ENCODE data around the gene AAMP.

Gene AAMP

GRCh38 chr2:218257390-218257981 is 12.5 kb downstream of the AAMP start:
- DNase-seq = peak; percentile 53

DNA sequence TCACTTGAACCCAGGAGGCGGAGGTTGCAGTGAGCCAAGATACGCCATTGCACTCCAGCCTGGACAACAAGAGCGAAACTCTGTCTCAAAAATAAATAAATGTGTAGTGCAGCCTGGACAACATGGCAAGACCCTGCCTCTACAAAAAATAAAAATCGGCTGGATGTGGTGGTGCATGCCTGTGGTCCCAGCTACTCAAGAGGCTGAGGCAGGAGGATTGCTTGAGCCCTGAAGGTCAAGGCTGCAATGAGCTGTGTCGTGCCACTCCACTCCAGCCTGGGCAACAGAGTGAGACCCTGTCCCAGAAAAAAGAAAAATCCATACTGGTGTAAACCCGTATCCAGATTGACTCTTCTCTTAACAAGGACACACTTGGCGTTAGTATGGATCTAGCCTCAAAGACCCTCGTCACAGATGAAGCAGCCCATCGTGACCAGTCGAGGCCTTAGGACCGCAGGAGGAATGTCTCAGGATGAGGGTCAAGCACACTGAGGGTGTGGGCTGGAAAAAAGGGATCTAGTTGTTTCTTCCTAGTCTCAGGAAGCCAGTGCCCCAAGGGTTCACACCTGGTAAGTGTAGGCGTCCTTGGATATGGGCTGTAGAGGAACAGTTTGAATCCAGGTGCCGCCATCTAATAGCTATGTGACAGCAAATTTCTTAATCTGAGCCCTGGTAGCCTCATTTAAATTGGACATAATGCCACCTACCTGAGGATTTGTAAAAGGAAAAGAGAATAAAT is 13.2 kb downstream of the AAMP start:
- DNase-seq = no peak

GRCh38 chr2:218255446-218255845 is 14.5 kb downstream of the AAMP start:
- no peak for DNase-seq

DNA sequence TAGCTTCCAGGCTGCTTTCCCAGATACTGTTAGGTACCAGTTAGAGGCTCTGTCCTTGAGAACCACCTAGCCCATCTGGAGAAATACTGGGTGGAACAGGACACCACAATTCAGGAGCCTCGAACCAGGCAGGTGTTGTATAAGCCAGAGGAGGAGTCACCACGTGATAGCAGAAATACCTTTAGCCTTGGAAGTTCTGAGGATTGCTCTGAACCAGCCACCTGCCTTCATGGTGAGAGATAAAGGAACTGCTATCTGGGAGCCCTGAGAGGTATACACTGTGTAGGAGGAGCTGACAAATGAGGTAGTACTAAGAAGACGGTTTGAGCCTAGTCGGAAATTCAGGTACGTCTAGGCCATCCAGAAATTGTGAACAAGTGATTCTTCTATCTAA is 16.7 kb downstream of the AAMP start:
- DNase-seq = no peak

GRCh38 chr2:218252509-218253231 is 17.3 kb downstream of the AAMP start:
- DNase-seq = no peak

- no peak for DNase-seq
Observed at GRCh38 chr2:218249691-218250090, 20.2 kb downstream of the AAMP start.

DNA sequence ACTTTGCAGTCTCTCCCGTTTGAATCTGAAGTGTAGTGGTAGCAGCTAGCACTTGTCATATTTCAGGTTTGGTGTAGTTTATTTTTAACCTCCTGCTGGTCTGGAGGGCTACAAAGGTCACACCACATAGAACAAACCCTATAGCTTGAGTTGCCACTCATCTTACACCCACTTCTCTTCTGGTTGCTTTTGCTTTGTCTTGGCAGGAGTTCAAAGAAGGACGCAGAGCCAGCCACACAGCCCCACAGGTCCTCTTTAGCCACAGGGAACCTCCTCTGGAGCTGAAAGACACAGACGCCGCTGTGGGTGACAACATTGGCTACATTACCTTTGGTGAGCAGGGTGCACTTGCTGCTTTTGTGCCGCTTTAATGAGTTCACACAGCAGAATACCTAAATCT is 24.7 kb downstream of the AAMP start:
- no peak for DNase-seq

DNA sequence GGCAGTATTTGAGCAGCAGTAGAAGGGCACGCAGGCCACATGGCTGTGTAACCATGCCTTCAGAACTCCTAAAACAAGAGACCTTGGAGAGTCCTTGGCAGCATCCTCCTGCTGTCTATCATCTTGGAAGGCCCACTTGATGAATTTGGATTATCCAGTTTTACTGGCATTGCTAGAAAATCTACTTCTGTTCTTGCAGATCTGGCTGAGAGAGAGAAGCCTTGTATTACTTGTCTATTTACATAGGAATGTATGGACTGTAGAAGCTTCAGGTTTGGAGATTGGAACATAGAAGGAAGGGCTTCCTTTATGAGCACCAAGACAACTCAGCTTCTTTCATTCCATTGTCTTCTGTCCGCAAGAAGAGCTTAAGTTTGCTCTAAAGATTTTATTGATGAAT is 25.3 kb downstream of the AAMP start:
- DNase-seq = no peak

DNA sequence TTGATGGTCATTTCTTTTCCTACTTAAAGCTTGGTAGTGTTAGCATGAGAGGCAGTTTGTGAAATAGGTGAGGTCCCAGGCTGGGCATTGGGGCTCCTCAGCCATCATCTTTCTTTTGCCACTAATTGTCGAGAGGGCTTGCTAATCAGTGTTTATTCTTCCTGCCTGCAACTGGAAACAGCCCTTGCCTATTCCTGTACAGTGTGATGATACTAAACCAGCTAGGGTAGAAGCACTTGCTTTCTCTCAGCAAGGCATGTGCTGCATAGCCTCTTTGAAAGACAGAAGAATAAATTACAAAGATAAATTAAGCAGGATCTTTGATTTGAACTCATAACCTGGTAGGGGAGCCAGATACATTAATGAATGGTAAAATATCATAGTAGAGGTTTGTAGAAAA is 25.7 kb downstream of the AAMP start:
- no peak for DNase-seq

GRCh38 chr2:218238887-218239286 is 31.1 kb downstream of the AAMP start:
- no peak for DNase-seq

GRCh38 chr2:218236829-218237228 is 33.1 kb downstream of the AAMP start:
- DNase-seq = no peak

GRCh38 chr2:218235017-218235416 is 34.9 kb downstream of the AAMP start:
- no peak for DNase-seq

DNA sequence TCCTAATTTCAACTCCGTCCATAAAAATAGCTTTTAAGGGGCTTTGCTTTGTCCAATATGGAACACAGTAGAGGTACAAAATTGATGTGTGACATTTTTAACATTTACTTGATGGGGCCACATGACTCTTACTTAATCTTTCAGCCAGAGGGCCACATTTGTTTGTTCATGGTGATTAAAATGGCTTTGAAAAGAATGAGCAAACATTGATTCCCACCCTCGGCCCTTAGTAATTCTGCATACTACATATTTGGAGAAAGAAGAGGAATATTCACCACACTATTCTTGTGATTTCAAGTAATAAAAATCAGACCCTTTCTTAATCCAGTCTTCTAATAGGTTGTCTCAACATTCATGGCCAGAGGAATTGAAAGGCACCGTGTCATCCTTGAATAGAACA is 35.4 kb downstream of the AAMP start:
- no peak for DNase-seq

- no peak for DNase-seq
Observed at GRCh38 chr2:218233543-218233942, 36.4 kb downstream of the AAMP start.

DNA sequence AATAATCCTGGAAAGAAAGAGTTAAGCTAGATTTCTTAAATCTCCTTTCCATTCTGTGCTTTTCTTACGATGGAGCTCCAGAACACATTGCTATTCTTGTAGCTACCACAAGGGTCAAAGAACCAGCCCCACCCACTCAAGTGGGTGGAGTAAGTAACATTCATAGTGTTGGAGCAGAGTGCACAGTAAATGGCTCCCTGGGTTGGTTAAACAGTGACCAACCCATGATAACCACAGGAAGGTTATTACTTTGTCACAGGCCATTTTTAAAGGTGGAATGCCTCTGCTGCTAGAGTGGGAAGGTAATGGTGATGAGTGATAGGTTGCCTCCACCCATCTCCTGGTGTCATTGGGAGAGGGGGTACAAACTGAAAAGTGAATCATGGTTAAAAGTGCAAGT is 39.1 kb downstream of the AAMP start:
- DNase-seq = peak; percentile 20

GRCh38 chr2:218229851-218230250 is 40.1 kb downstream of the AAMP start:
- no peak for DNase-seq

DNA sequence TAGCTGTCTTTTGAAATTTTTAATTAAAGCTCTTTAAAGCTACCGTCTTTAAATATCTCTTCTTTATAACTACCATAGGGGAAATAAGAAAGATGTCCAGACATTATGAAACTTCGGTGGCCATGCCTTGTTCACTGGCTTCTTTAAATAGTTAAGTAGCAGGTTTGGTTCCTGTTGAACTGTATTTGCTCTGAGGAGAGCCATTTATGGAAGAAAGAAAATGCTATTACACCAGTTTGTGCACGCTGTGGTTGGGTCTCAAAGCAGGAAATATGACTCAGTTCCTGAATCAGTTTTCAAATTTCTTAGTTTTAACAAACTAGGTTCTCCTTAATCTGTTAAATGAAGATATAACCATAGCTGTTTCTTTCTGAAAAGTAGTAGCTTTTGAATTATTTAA is 40.7 kb downstream of the AAMP start:
- no peak for DNase-seq

- no peak for DNase-seq
Observed at GRCh38 chr2:218228366-218229090, 41.4 kb downstream of the AAMP start.

DNA sequence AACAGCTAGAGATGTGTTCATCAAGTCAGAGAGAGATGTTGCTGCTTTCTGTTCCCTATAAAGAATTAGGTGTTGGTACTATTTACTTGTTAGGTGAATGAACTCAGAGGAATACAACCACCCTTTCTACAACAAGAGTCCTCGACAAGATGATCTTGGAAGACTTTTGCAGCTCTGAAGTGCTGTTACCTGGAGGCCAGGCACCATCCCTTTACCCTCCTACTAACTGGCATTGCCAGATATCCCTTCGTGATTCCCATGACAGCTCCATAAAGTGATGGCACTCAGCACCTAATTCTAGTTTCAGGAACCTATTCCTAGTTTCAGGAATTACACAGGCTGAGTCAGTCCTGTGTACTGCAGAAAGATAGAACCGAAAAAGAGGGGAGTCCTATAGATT is 43.0 kb downstream of the AAMP start:
- no peak for DNase-seq

GRCh38 chr2:218224186-218224585 is 45.8 kb downstream of the AAMP start:
- no peak for DNase-seq

GRCh38 chr2:218223046-218223445 is 46.9 kb downstream of the AAMP start:
- no peak for DNase-seq

DNA sequence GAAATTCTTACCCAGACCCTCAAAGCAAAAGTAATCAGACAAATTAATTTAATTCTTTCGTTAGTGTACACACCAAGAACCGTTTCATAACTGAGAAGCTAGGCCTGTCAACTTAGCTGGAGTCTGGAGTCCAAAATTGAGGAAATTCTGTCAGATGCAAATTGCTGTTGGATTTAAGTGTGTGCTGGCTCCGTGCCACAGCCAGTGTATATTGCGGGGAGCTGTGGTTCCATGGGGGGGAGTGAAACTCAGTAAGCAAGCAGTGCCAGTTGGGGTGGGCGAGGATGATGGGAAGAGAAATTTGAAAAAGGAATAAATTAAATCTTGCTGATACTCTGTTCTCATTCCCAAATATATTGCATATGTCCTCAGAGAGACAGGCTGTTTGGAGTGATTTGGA is 48.9 kb downstream of the AAMP start:
- DNase-seq = no peak

- DNase-seq = no peak
Observed at GRCh38 chr2:218219934-218220333, 50.0 kb downstream of the AAMP start.

Data from NCI-H82 (cell line).